ENCODE measurements around the gene CNGA2.
"Not testable (repeated sequence)": the region's sequence is repeated elsewhere in the genome, so short reads cannot be mapped to it uniquely, and the experiment has no call there.

The CNGA2 gene

GRCh38 chrX:151695583-151696340 lies 38.8 kb upstream of the CNGA2 start:
- no peak for TF ChIP-seq ZFX (IDR thresholded peaks at IDR 0.05; ENCODE audit: borderline replicate concordance)
- no peak for TF ChIP-seq CTCF (IDR thresholded peaks at IDR 0.05)
- H3K27ac ChIP-seq = no peak overlapping the region

GRCh38 chrX:151697082-151697481 lies 37.5 kb upstream of the CNGA2 start:
- H3K27ac ChIP-seq = not testable (repeated sequence)

GRCh38 chrX:151697522-151697921 lies 37.0 kb upstream of the CNGA2 start:
- no peak for TF ChIP-seq ZFX (IDR thresholded peaks at IDR 0.05; ENCODE audit: borderline replicate concordance)
- no peak for TF ChIP-seq CTCF (IDR thresholded peaks at IDR 0.05)
- H3K27ac ChIP-seq = no peak overlapping the region

- H3K27ac ChIP-seq = no peak overlapping the region
- TF ChIP-seq CTCF (IDR thresholded peaks at IDR 0.05) (no peak), ZFX (IDR thresholded peaks at IDR 0.05; ENCODE audit: borderline replicate concordance) (no peak)
Measured at GRCh38 chrX:151698485-151698884, 36.1 kb upstream of the CNGA2 start.

GRCh38 chrX:151699746-151700145 lies 34.8 kb upstream of the CNGA2 start:
- TF ChIP-seq ZFX (IDR thresholded peaks at IDR 0.05; ENCODE audit: borderline replicate concordance) = no peak
- TF ChIP-seq CTCF (IDR thresholded peaks at IDR 0.05) = no peak
- no peak overlapping the region for H3K27ac ChIP-seq

GRCh38 chrX:151700581-151700980 lies 34.0 kb upstream of the CNGA2 start:
- no peak overlapping the region for H3K27ac ChIP-seq
- TF ChIP-seq ZFX (IDR thresholded peaks at IDR 0.05; ENCODE audit: borderline replicate concordance) (no peak), CTCF (IDR thresholded peaks at IDR 0.05) (no peak)

GRCh38 chrX:151701071-151701470 lies 33.5 kb upstream of the CNGA2 start:
- H3K27ac ChIP-seq = no peak overlapping the region
- TF ChIP-seq CTCF (IDR thresholded peaks at IDR 0.05) (no peak), ZFX (IDR thresholded peaks at IDR 0.05; ENCODE audit: borderline replicate concordance) (no peak)

GRCh38 chrX:151701531-151701930 lies 33.0 kb upstream of the CNGA2 start:
- no peak overlapping the region for H3K27ac ChIP-seq
- TF ChIP-seq ZFX (IDR thresholded peaks at IDR 0.05; ENCODE audit: borderline replicate concordance) = no peak
- no peak for TF ChIP-seq CTCF (IDR thresholded peaks at IDR 0.05)
